ENCODE data around the gene CCT7. TPM values are rescaled to one million over a fixed set of nuclear protein-coding genes. Genes with fewer than 3 reads are reported as not detected.

The CCT7 gene
- total RNA-seq, 4 donors from 2014 or later: 194 to 245 (median 212) TPM

DNA sequence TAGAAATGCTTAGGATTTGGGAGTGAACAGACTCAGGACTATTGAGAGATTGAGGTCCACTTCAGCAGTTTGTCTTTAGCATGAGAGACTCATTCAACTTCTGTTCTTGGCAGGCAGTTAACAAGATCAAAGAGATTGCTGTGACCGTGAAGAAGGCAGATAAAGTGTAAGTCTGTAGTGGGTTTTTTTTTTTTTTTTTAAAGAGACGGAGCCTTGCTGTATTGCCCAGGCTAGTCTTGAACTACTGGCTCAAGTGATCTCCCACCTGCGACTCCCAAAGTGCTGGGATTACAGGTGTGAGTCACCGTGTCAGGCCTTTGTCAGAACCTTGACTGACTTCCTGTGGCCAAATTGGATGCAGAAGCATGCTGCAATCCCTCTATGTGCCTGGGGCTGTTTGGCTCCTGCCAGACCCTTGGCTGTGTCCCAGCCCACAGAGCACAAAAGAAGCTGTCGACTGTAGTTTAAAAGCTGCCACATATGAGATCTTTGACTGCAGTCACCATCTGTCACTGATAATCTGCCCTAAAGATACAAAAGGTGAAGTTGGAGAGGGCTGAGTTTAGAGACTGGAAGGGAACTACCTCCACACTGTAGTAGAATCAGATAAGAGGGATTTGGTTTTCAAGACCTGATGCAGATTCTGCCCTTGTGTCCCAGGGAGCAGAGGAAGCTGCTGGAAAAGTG is 9.9 kb downstream of the CCT7 start:
- no peak for DNase-seq (ENCODE audit: low spot score in 2 of 2)
- Histone ChIP-seq H3K27me3 (no peaks in the 10 kb centered on the region), H3K4me1 (peaks cover 0 to 9% (median 0%) of the 10 kb centered on the region in 4 donors), H3K36me3 (peaks cover 8 to 94% (median 28%) of the 10 kb centered on the region in 3 donors), H3K27ac (no peak overlapping the region), H3K9me3 (no peaks in the 10 kb centered on the region), H3K4me3 (no peak overlapping the region)
- WGBS, 2 donors: 56 to 60% methylated on average over 5 of the region's 5 CpGs
- TF ChIP-seq EP300 (IDR thresholded peaks at IDR 0.05) (no peak), POLR2A (IDR thresholded peaks at IDR 0.05) (no peak)
- TF ChIP-seq, protein P1, sequence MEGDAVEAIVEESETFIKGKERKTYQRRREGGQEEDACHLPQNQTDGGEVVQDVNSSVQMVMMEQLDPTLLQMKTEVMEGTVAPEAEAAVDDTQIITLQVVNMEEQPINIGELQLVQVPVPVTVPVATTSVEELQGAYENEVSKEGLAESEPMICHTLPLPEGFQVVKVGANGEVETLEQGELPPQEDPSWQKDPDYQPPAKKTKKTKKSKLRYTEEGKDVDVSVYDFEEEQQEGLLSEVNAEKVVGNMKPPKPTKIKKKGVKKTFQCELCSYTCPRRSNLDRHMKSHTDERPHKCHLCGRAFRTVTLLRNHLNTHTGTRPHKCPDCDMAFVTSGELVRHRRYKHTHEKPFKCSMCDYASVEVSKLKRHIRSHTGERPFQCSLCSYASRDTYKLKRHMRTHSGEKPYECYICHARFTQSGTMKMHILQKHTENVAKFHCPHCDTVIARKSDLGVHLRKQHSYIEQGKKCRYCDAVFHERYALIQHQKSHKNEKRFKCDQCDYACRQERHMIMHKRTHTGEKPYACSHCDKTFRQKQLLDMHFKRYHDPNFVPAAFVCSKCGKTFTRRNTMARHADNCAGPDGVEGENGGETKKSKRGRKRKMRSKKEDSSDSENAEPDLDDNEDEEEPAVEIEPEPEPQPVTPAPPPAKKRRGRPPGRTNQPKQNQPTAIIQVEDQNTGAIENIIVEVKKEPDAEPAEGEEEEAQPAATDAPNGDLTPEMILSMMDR (IDR thresholded peaks at IDR 0.05): no peak

DNA sequence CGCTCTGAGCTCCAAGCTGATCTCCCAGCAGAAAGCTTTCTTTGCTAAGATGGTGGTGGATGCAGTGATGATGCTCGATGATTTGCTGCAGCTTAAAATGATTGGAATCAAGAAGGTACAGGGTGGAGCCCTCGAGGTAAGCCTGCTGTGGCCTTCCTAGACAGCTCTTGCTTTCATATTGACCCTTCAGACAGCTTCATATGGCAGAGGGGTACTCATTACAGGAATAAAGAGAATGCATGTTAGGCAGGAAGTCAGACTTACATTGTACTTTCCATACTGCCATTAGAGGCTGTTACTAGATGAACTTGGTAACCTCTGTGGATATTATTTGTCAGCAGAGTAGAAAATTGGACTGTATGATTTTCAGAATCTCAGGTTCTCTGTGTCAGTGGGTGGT is 10.5 kb downstream of the CCT7 start:
- no peaks in the 10 kb centered on the region for H3K27me3 ChIP-seq
- TF ChIP-seq, protein P1 (IDR thresholded peaks at IDR 0.05): no peak
- TF ChIP-seq POLR2A (IDR thresholded peaks at IDR 0.05): no peak
- no peak overlapping the region for H3K4me3 ChIP-seq
- no peak for DNase-seq (ENCODE audit: low spot score in 2 of 2)
- no peaks in the 10 kb centered on the region for H3K9me3 ChIP-seq
- peaks cover 8 to 94% (median 31%) of the 10 kb centered on the region in 3 donors for H3K36me3 ChIP-seq
- 90 to 94% methylated on average over 3 of the region's 3 CpGs for WGBS, 2 donors
- peaks cover 0 to 3% (median 0%) of the 10 kb centered on the region in 4 donors for H3K4me1 ChIP-seq
- H3K27ac ChIP-seq: no peak overlapping the region

DNA sequence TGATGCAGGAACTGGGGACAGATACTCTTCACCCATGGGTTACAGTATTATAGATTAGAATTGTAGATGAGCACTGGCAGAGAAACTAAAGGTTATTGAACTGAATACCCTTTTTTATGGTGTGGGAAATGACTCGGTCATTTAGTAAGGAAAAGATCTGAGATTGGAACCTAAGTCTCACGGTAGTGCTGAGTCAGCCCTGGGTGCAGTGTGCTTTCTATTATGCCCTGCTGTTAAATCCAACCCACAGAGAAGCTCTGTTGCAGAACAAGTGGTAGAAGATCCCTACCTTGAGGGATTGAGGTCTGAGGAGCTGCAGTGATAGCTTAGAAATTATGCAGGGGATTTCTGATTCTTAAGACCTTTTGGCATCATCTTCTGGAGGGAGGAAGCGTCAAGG is 12.7 kb downstream of the CCT7 start:
- H3K27ac ChIP-seq: no peak overlapping the region
- no peak overlapping the region for H3K4me3 ChIP-seq
- peaks cover 11 to 99% (median 45%) of the 10 kb centered on the region in 3 donors for H3K36me3 ChIP-seq
- WGBS, 2 donors: 74 to 78% methylated on average over 3 of the region's 3 CpGs
- H3K4me1 ChIP-seq: no peaks in the 10 kb centered on the region
- no peaks in the 10 kb centered on the region for H3K27me3 ChIP-seq
- H3K9me3 ChIP-seq: no peaks in the 10 kb centered on the region
- no peak for DNase-seq (ENCODE audit: low spot score in 2 of 2)
- TF ChIP-seq, protein P1 (IDR thresholded peaks at IDR 0.05): no peak
- TF ChIP-seq EP300 (IDR thresholded peaks at IDR 0.05): no peak
- TF ChIP-seq POLR2A (IDR thresholded peaks at IDR 0.05): no peak

DNA sequence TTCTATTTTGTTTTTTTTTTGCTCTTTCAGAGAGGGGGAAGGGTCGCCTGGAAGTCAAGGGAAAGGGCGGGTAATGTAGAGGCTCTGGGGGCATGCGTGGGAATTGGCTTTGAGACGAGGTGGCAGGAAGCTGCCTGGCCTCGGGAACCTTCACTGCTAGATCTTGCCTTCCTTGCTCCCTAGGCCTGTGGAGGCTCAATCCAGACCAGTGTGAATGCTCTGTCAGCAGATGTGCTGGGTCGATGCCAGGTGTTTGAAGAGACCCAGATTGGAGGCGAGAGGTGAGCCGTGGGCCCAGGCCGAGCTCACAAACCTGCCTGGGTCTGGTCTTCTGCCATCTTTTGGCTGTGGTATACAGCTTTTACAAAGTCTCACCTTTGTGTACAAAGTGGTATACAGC is 15.5 kb downstream of the CCT7 start:
- Histone ChIP-seq H3K36me3 (peaks cover 7 to 100% (median 49%) of the 10 kb centered on the region in 3 donors), H3K27ac (no peak overlapping the region), H3K27me3 (no peaks in the 10 kb centered on the region), H3K4me1 (no peaks in the 10 kb centered on the region), H3K4me3 (no peak overlapping the region), H3K9me3 (no peaks in the 10 kb centered on the region)
- 77 to 86% methylated on average over 9 of the region's 9 CpGs for WGBS, 2 donors
- TF ChIP-seq POLR2A (IDR thresholded peaks at IDR 0.05) (no peak), EP300 (IDR thresholded peaks at IDR 0.05) (no peak)
- TF ChIP-seq, protein P1 (IDR thresholded peaks at IDR 0.05): no peak
- DNase-seq (ENCODE audit: low spot score in 2 of 2): no peak

DNA sequence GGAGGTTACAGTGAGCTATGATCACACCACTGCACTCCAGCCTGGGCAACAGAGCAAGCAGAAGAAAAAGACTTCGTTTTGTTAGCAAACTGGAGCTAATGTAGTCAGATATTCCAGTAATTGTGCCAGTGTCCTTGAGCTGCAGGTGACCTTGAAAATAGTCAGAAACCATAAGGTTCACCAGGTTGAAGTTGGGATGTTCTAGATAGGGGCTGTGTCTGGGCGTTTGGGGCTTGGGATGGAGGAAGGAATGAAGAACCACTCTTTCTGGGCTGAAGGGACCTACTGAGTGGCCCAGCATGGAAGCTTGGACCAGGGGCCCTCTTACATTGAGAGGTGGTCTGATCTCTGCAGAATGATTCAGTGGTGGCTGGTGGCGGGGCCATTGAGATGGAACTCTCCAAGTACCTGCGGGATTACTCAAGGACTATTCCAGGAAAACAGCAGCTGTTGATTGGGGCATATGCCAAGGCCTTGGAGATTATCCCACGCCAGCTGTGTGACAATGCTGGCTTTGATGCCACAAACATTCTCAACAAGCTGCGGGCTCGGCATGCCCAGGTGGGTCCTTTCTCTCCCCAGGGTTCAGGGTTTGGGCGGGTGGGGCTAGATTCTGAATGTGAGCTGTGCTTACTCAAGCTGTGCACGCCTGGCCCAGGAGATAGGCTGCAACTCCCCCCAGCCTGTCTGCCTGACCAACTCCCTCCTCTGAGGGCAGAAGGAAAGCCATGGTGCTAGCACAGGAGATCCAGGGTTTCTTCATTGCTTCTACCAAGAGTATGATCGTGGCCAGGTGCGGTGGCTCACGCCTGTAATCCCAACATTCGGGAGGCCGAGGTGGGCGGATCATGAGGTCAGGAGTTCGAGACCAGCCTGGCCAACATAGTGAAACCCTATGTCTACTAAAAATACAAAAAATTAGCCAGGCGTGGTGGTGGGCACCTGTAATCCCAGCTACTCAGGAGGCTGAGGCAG is 17.1 kb downstream of the CCT7 start:
- TF ChIP-seq POLR2A (IDR thresholded peaks at IDR 0.05): no peak
- Histone ChIP-seq H3K27me3 (no peaks in the 10 kb centered on the region), H3K9me3 (no peaks in the 10 kb centered on the region), H3K4me3 (no peak overlapping the region), H3K36me3 (peaks cover 7 to 98% (median 49%) of the 10 kb centered on the region in 3 donors), H3K4me1 (no peaks in the 10 kb centered on the region), H3K27ac (no peak overlapping the region)
- no peak for DNase-seq (ENCODE audit: low spot score in 2 of 2)
- 89 to 95% methylated on average over 15 to 17 of the region's 17 CpGs for WGBS, 2 donors
